ENCODE results near the gene CCDC177.

The CCDC177 gene

DNA sequence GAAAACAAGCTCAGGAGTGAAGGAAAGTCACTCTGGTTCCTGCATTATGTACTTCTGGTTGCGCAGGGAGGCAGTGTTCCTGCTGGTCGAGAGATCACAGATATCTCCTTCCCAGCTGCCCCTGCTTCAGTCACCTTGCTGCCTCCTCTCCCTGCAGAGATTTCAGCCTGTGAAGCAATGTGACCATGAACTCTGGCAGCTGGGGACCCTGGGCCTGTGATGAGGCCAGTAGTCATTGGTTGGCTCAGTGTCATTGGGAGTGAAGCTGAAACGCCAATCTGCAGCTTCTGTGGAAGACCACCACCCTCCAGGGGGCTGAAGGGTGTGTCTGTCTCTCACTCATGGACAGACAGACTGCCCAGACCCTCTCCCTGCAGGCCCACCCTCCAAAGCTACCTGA, 45.1 kb downstream of the CCDC177 start:
- Histone ChIP-seq H3K27me3 (peaks cover 0 to 36% of the 10 kb centered on the region in 2 donors), H3K4me1 (no peaks in the 10 kb centered on the region), H3K36me3 (no peaks in the 10 kb centered on the region), H3K27ac (no peak overlapping the region), H3K4me3 (no peak overlapping the region), H3K9me3 (no peaks in the 10 kb centered on the region)
- intact Hi-C loops (cut with DNase I; ENCODE audit: low total_unique reads), result no loop called here
- DNase-seq, result no peak
- TF ChIP-seq, protein P1, sequence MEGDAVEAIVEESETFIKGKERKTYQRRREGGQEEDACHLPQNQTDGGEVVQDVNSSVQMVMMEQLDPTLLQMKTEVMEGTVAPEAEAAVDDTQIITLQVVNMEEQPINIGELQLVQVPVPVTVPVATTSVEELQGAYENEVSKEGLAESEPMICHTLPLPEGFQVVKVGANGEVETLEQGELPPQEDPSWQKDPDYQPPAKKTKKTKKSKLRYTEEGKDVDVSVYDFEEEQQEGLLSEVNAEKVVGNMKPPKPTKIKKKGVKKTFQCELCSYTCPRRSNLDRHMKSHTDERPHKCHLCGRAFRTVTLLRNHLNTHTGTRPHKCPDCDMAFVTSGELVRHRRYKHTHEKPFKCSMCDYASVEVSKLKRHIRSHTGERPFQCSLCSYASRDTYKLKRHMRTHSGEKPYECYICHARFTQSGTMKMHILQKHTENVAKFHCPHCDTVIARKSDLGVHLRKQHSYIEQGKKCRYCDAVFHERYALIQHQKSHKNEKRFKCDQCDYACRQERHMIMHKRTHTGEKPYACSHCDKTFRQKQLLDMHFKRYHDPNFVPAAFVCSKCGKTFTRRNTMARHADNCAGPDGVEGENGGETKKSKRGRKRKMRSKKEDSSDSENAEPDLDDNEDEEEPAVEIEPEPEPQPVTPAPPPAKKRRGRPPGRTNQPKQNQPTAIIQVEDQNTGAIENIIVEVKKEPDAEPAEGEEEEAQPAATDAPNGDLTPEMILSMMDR (IDR thresholded peaks at IDR 0.05), result no peak

DNA sequence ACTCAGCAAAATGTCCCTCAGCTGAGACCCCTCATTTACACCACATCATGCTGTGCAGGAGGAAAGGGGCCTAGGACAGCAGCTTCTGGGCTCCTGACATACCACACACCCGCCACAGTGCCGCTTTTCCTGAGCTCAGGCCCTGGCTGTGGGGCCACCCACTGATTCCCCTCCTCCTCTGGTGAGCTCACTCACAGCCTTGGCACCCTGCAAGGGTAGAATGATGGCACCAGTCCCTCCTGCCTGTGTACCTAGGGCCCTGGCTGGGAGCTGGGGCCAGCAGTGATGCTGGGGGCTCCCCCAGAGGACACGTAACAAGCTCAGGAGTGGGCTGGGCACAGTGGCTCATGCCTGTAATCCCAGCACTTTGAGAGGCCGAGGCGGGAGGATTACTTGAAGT, 45.7 kb downstream of the CCDC177 start:
- DNase-seq, result no peak
- TF ChIP-seq, protein P1 (IDR thresholded peaks at IDR 0.05), result no peak
- Histone ChIP-seq H3K4me3 (no peak overlapping the region), H3K36me3 (no peaks in the 10 kb centered on the region), H3K9me3 (no peaks in the 10 kb centered on the region), H3K27ac (no peak overlapping the region), H3K27me3 (peaks cover 0 to 32% of the 10 kb centered on the region in 2 donors), H3K4me1 (no peaks in the 10 kb centered on the region)
- intact Hi-C loops (cut with DNase I; ENCODE audit: low total_unique reads), result no loop called here

DNA sequence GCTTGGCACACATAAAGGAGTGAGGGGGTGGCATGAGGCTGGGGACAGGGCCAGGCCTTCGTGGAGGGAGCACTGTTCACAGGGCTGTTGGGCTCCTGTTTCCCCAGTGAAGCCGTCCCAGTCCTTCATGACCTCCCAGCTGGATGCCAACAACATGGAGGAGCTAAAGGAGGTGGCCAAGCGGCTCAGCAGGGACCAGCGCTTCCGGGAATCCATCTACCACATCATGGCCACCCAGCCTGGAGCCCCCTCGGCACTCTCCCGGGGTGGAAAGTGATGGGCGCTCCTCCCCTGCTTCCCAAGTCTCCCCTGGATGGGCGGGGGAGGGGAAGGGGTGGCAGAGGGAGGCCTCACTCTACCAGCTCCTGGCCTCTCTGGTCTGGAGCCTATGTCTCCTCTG, 46.5 kb downstream of the CCDC177 start:
- Histone ChIP-seq H3K4me1 (no peaks in the 10 kb centered on the region), H3K4me3 (no peak overlapping the region), H3K9me3 (no peaks in the 10 kb centered on the region), H3K36me3 (no peaks in the 10 kb centered on the region), H3K27me3 (peaks cover 0 to 26% of the 10 kb centered on the region in 2 donors), H3K27ac (no peak overlapping the region)
- TF ChIP-seq, protein P1 (IDR thresholded peaks at IDR 0.05), result no peak
- no peak for DNase-seq
- intact Hi-C loops (cut with DNase I; ENCODE audit: low total_unique reads), result no loop called here

DNA sequence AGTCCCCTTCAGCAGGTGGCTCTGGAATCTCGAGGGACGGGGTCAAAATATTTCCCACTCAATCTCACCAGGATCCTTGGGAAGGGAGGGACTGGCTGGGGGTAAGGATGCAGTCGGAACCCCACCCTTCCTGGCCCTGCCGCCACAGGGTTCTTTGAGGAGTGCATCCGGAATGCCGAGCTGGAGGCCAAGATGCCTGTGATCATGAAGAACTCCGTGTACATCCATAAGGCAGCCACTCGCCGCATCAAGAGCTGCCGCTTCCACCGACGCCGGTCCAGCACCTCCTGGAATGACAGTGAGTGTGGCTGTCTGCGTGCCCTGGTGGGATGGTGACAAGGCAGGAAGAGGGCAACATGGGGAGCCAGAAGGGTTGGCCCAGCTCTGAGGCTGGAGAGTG, 47.0 kb downstream of the CCDC177 start:
- H3K4me3 ChIP-seq, result no peak overlapping the region
- H3K27ac ChIP-seq, result no peak overlapping the region
- H3K4me1 ChIP-seq, result no peaks in the 10 kb centered on the region
- DNase-seq, result no peak
- peaks cover 0 to 26% of the 10 kb centered on the region in 2 donors for H3K27me3 ChIP-seq
- H3K9me3 ChIP-seq, result no peaks in the 10 kb centered on the region
- no peaks in the 10 kb centered on the region for H3K36me3 ChIP-seq
- TF ChIP-seq, protein P1 (IDR thresholded peaks at IDR 0.05), result no peak
- intact Hi-C loops (cut with DNase I; ENCODE audit: low total_unique reads), result no loop called here

- TF ChIP-seq, protein P1 (IDR thresholded peaks at IDR 0.05), result no peak
- Histone ChIP-seq H3K27ac (no peak overlapping the region), H3K4me1 (no peaks in the 10 kb centered on the region), H3K36me3 (no peaks in the 10 kb centered on the region), H3K27me3 (peaks cover 0 to 23% of the 10 kb centered on the region in 2 donors), H3K9me3 (no peaks in the 10 kb centered on the region), H3K4me3 (no peak overlapping the region)
- DNase-seq, result no peak
- intact Hi-C loops (cut with DNase I; ENCODE audit: low total_unique reads), result no loop called here
These were observed 48.8 kb downstream of the CCDC177 start for GRCh38 chr14:69525896-69526295.

- H3K9me3 ChIP-seq, result no peaks in the 10 kb centered on the region
- no peaks in the 10 kb centered on the region for H3K36me3 ChIP-seq
- no peaks in the 10 kb centered on the region for H3K4me1 ChIP-seq
- H3K4me3 ChIP-seq, result no peak overlapping the region
- no peak for DNase-seq
- TF ChIP-seq, protein P1 (IDR thresholded peaks at IDR 0.05), result no peak
- intact Hi-C loops (cut with DNase I; ENCODE audit: low total_unique reads), result no loop called here
- H3K27ac ChIP-seq, result no peak overlapping the region
- peaks cover 0 to 20% of the 10 kb centered on the region in 2 donors for H3K27me3 ChIP-seq
These were observed 52.6 kb downstream of the CCDC177 start for GRCh38 chr14:69522026-69522425.
